K562 (cell line): Measurements from ENCODE around the gene DIAPH1. TPM values are rescaled to one million over a fixed set of nuclear protein-coding genes. Genes with fewer than 3 reads are reported as not detected.

ENCODE experiments used
- BCL6 ChIP-seq: fragments of 250-450 bp; sonication (Bioruptor Pico); IDR thresholded peaks from 2 replicates; pipeline ENCODE4 v1.4.0; 2020
- BCOR ChIP-seq: fragments of 450-650 bp; IDR thresholded peaks from 2 replicates; pipeline ENCODE4 v1.6.1; 2016
- C11orf30 ChIP-seq: fragments of 450-650 bp; IDR thresholded peaks from 2 replicates; pipeline ENCODE4 v1.6.1; 2016; ENCODE audit warnings: low read depth, mild to moderate bottlenecking
- CBFA2T3 ChIP-seq: fragments of 450-650 bp; IDR thresholded peaks from 2 replicates; pipeline ENCODE4 v1.6.1; 2017
- CBX3 ChIP-seq, 2 experiments: IDR thresholded peaks; 1 replicate in 1 of 2; 2 replicates in 1 of 2; pipeline ENCODE4 v1.6.1; 2012; ENCODE audit warnings: inconsistent platforms in 2 of 2, low read length in 2 of 2, borderline replicate concordance in 1 of 2, control low read depth in 1 of 2
- HNRNPUL1 ChIP-seq: fragments of 200-400 bp; formaldehyde crosslinking; IDR thresholded peaks from 2 replicates; pipeline ENCODE4 v1.6.1; 2017; ENCODE audit warnings: low read length
- JUND ChIP-seq, 2 experiments: IDR thresholded peaks; 2 replicates in 1 of 2; 3 replicates in 1 of 2; pipeline ENCODE4 v1.6.1; 2011; ENCODE audit warnings: borderline replicate concordance in 2 of 2, low read depth in 2 of 2, low read length in 2 of 2, improper control_type of control experiment in 1 of 2, missing biosample characterization in 1 of 2, missing genetic modification characterization in 1 of 2, missing genetic modification reagents in 1 of 2
- MBD1 ChIP-seq: fragments of 250-450 bp; sonication (Bioruptor Pico); IDR thresholded peaks from 2 replicates; pipeline ENCODE4 v1.8.0; 2022; ENCODE audit warnings: inconsistent platforms
- NCOA6 ChIP-seq: fragments of 450-650 bp; IDR thresholded peaks from 2 replicates; pipeline ENCODE4 v1.6.1; 2017; ENCODE audit warnings: mild to moderate bottlenecking
- PYGO2 ChIP-seq: fragments of 450-650 bp; IDR thresholded peaks from 2 replicates; pipeline ENCODE4 v1.6.1; 2016; ENCODE audit warnings: mild to moderate bottlenecking, missing genetic modification characterization, moderate library complexity, missing compliant biosample characterization
- STAG1 ChIP-seq: sonication (generic); formaldehyde crosslinking; IDR thresholded peaks from 2 replicates; pipeline ENCODE4 v1.5.0; 2020; ENCODE audit warnings: missing genetic modification reagents, borderline replicate concordance
- TARDBP ChIP-seq: fragments of 450-650 bp; IDR thresholded peaks from 2 replicates; pipeline ENCODE4 v1.6.1; 2016
- ZKSCAN8 ChIP-seq: fragments of 200-800 bp; sonication (Bioruptor generic); IDR thresholded peaks from 2 replicates; pipeline ENCODE4 v1.6.1; 2016; ENCODE audit warnings: missing genetic modification characterization, missing compliant biosample characterization
- ZNF197 ChIP-seq: fragments of 200-800 bp; sonication (Bioruptor generic); IDR thresholded peaks from 2 replicates; pipeline ENCODE4 v1.6.1; 2016; ENCODE audit warnings: low read depth, missing genetic modification characterization, missing compliant biosample characterization
- ZNF511 ChIP-seq: sonication (generic); formaldehyde crosslinking; IDR thresholded peaks from 2 replicates; pipeline ENCODE4 v1.8.0; 2022; ENCODE audit warnings: mild to moderate bottlenecking, missing genetic modification reagents
- ZNF707 ChIP-seq: fragments of 250-450 bp; sonication (Bioruptor Pico); conservative IDR thresholded peaks from 2 replicates; pipeline ENCODE4 v1.8.0; 2022; ENCODE audit warnings: inconsistent platforms, mild to moderate bottlenecking, moderate library complexity
- ZNF77 ChIP-seq: fragments of 250-450 bp; sonication (Bioruptor Pico); IDR thresholded peaks from 2 replicates; pipeline ENCODE4 v1.5.0; 2020
- polyA plus RNA-seq, 8 experiments: library from polyadenylated mRNA; depleted of rRNA in 4 of 8; stranded (reverse) in 5 of 8; unstranded in 3 of 8; fragments of >200 nt; fragmentation: Nextera tagmentation in 2 of 8; fragmentation: Illumina TruSeq in 1 of 8; extraction: Ambion mirVana in 2 of 8; extraction: Trizol in 1 of 8; gene quantifications; 2 replicates each; pipeline versions ENCODE4 v1.2.1 to v1.2.3, GENCODE V29; 2011 to 2014; ENCODE audit warnings: inconsistent platforms in 1 of 8, missing spikeins in 1 of 8
- total RNA-seq, 7 experiments: library from RNA; depleted of rRNA in 6 of 7; stranded (reverse); fragments of >200 nt in 6 of 7; fragmentation: Illumina TruSeq in 2 of 7; extraction: Trizol in 2 of 7; gene quantifications; 2 replicates each; pipeline versions ENCODE4 v1.2.1 to v1.2.3, GENCODE V29; 2011 to 2021; ENCODE audit warnings: low replicate concordance in 1 of 7
- TF ChIP-seq, protein P1 (sequence below): sonication (generic); formaldehyde crosslinking; IDR thresholded peaks from 2 replicates; pipeline ENCODE4 v1.8.1; 2023; ENCODE audit warnings: missing genetic modification reagents, mild to moderate bottlenecking, borderline replicate concordance
- TF ChIP-seq, protein P2 (sequence below): fragments of 450-650 bp; formaldehyde crosslinking; IDR thresholded peaks from 2 replicates; pipeline ENCODE4 v1.4.0; 2022; ENCODE audit warnings: mild to moderate bottlenecking, moderate library complexity

Gene DIAPH1
- total and polyA plus RNA-seq, 9 of the 15 experiments (the other 6 are each of a cell fraction or from before 2014, with no cell fraction given): 60.8 to 328 (median 97.8) TPM

GRCh38 chr5:141605523-141606277, 13.1 kb downstream of the DIAPH1 start (continued):
- TF ChIP-seq, protein P1, sequence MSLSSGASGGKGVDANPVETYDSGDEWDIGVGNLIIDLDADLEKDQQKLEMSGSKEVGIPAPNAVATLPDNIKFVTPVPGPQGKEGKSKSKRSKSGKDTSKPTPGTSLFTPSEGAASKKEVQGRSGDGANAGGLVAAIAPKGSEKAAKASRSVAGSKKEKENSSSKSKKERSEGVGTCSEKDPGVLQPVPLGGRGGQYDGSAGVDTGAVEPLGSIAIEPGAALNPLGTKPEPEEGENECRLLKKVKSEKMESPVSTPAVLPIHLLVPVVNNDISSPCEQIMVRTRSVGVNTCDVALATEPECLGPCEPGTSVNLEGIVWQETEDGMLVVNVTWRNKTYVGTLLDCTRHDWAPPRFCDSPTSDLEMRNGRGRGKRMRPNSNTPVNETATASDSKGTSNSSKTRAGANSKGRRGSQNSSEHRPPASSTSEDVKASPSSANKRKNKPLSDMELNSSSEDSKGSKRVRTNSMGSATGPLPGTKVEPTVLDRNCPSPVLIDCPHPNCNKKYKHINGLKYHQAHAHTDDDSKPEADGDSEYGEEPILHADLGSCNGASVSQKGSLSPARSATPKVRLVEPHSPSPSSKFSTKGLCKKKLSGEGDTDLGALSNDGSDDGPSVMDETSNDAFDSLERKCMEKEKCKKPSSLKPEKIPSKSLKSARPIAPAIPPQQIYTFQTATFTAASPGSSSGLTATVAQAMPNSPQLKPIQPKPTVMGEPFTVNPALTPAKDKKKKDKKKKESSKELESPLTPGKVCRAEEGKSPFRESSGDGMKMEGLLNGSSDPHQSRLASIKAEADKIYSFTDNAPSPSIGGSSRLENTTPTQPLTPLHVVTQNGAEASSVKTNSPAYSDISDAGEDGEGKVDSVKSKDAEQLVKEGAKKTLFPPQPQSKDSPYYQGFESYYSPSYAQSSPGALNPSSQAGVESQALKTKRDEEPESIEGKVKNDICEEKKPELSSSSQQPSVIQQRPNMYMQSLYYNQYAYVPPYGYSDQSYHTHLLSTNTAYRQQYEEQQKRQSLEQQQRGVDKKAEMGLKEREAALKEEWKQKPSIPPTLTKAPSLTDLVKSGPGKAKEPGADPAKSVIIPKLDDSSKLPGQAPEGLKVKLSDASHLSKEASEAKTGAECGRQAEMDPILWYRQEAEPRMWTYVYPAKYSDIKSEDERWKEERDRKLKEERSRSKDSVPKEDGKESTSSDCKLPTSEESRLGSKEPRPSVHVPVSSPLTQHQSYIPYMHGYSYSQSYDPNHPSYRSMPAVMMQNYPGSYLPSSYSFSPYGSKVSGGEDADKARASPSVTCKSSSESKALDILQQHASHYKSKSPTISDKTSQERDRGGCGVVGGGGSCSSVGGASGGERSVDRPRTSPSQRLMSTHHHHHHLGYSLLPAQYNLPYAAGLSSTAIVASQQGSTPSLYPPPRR (CRISPR knock-in tag): no peak
- TF ChIP-seq ZKSCAN8 (CRISPR knock-in tag) (no peak), JUND (IDR thresholded peaks at IDR 0.05; ENCODE audit: borderline replicate concordance, low read depth, low read length) (peak; percentile 86), JUND (tag; IDR thresholded peaks at IDR 0.05; ENCODE audit: borderline replicate concordance, low read depth, low read length) (peak; percentile 78; the same call in 1 of the 3 replicates), ZNF511 (CRISPR knock-in tag) (no peak), MBD1 (CRISPR knock-in tag) (no peak), BCL6 (0 out of 2 replicates have a peak, but pooled peaks have one; percentile 34), TARDBP (peak; percentile 31; the same call in 1 of the 2 replicates), ZNF77 (CRISPR knock-in tag) (no peak), STAG1 (CRISPR knock-in tag) (no peak), PYGO2 (tag) (0 out of 2 replicates have a peak, but pooled peaks have one; percentile 59), BCOR (peak; percentile 61), C11orf30 (no peak; the same call in 1 of the 2 replicates), NCOA6 (no peak), CBFA2T3 (peak; percentile 96), ZNF707 (CRISPR knock-in tag) (no peak), CBX3 (IDR thresholded peaks at IDR 0.05; ENCODE audit: borderline replicate concordance in 1 of 2, low read length in 2 of 2) (peak in 1 of 2 experiments; percentile 94; a peak in 2 of 3 replicates), HNRNPUL1 (no peak), ZNF197 (CRISPR knock-in tag) (peak; percentile 79)
- TF ChIP-seq, protein P2, sequence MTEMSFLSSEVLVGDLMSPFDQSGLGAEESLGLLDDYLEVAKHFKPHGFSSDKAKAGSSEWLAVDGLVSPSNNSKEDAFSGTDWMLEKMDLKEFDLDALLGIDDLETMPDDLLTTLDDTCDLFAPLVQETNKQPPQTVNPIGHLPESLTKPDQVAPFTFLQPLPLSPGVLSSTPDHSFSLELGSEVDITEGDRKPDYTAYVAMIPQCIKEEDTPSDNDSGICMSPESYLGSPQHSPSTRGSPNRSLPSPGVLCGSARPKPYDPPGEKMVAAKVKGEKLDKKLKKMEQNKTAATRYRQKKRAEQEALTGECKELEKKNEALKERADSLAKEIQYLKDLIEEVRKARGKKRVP: 0 out of 2 replicates have a peak, but pooled peaks have one; percentile 15
